NOMO-1 (cell line): Measurements from ENCODE around the gene FNDC10.

Experiments used
- DNase-seq, 2 experiments: peaks; one replicate each; lab custom pipeline; 2025; ENCODE audit not compliant: unreplicated experiment in 2 of 2; lab: John Stamatoyannopoulos, UW

FNDC10 gene

DNA sequence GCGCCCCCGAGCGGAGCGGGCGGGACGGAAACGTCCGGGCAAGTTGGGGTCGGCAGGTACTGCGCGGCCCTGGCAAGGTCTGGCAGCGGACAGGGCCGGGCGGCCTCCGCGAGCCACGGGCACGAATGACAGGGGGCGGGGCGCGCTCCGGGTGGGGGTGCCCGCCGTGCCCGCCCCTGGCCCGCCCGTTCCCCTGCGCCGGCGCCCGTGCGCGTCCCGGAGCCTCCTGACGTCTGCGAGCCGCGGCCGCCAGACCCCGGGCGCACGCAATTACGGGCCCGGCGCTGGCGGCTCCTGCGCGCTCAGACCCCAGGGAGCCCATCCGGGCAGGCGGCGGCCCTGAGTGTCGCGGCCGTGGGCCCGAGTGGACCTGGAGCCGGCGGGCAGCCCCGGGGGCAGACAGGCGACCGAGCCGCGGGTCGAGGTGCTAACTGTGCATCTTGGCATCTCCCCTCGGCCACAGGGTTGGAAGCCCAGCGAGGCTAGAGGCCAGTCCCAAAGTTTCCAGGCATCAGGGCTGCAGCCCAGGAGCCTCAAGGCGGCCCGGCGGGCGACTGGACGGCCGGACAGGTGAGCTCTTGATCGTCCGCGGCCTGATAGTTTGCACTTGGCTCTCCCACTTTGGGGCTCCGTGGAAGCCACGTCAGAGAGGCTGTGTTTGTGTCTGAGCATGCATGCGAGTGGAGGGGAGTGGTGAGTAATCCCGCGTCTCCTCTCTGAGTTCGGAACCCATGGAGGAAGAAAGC is 16.3 kb upstream of the FNDC10 start:
- DNase-seq, result peak in 1 of 2 experiments; percentile 22

DNA sequence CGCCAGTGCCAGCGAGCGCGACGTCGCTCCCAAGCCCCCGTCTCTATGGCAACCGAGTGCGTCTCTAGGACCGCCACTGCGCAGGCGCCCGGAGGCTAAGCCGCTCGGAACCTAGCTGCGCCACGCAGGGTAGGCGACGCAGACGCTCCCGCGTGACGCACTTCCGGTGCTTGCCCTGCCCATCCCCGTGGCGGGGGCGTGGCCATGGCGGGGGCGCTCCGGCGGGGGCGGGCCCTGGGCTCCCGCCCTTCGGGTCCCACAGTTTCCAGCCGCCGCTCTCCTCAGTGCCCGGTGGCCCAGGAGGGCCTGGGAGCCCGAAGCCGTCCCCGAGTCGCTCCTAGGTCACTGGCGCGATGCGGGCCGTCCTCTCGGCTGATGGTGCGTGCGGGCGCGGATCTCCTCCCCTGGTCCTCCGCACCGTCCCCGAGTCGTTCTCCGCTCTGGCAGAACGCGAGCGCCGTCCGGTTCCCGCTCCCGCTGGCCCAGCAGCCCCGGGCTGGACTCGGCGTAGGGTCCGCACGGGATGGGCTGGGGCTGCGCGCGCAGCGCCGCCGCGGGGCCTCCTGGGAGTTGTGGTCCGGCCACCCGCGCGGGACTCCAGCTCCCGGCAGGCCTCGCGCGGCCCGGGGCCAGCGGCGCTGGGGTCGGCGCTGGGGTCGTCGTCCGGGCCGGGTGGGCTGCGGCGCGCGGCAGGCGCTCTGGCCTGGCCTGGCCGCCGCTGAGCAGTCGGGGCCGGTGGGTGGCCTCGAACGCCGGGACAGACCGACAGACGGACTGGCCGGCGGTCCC is 15.5 kb upstream of the FNDC10 start, which contains the start of gene MIB2:
Gene MIB2, plus strand, starts transcription at position 245 of the 789 bp plus-strand sequence. CDS start 7,953 bp downstream, outside the sequence.
- DNase-seq, result peak; percentile 96 to 97

DNA sequence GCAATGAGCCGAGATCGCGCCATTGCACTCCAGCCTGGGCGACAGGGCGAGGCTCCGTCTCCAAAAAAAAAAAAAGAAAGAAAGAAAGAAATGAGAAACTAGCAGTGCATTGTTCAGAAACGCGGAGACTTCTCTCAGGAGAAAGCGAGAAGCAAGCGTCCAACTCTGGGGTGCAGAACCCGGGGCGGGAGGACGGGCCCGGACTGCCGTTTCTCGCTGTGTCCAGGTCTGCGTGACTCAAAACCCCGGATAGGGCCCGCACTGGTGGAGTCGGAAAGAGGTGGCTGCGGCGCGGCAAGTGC is 15.0 kb upstream of the FNDC10 start:
- DNase-seq, result no peak

DNA sequence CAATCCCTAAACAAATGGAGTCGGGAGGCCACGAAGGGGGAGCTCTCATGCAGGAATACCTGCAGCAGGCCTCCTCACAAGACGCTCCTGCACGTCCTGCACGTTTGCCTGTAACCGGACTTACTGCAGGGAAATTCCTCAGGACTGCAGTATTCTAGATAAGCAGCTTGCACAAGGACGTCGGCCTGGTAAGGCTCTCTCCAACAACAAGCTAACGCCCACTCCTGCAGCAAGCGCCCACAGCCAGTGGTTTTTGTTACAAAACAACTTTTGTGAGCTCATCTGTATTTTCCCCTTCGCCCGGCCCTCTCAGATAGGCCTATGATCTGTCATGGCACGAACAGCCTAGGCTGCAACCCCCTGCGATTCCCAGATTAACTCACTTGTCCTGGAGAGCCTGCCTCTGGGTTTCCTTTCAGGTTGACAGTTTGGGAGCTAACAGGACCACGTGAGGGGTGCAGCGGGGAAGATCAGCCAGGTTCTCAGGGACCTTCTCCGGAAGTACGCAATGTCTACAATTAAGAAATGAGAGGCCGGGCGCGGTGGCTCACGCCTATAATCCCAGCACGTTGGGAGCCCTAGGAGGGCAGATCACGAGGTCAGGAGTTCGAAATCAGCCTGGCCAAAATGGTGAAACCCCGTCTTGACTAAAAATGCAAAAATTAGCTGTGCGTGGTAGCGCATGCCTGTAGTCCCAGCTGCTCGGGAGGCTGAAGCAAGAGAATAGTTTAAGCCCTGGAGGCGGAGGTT is 14.4 kb upstream of the FNDC10 start:
- DNase-seq, result peak; percentile 76 to 86

DNA sequence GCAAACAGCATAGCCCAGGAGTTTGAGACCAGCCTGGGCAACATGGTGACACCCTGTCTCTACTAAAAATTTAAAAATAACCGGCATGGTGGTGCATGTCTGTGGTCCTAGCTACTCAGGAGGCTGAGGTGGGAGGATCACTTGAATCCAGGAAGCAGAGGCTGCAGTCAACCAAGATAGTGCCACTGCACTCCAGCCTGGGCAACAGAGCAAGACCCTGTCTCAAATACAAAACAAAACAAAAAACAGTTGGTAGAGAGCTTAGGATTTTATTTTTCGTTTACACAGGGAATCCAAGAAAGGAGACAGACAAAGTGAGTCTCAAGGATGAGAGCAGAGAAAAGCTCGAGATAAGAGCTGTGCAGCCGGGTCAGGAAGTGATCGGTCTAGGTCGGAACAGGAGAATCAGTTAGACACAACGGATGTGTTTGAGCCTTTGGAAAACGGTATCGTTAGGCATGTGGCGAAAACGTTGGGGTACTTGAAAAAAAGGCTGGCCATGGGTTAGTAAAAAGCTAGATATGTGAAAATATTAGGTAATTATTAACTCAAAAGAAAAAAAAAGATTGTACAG is 13.7 kb upstream of the FNDC10 start:
- DNase-seq, result no peak

DNA sequence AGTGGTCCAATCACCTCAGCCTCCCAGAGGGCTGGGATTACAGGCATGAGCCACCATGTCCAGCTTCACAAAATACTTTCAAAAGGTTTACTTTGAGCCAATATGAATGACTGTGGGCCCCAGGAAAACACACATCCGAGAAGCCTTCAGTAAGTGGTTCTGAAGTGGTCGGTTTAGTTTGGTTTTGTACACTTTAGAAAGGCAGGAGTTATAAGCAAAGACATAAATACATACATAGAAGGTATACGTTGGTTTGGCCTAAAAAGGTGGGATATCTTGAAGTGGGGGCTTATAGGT is 12.1 kb upstream of the FNDC10 start:
- no peak for DNase-seq

DNA sequence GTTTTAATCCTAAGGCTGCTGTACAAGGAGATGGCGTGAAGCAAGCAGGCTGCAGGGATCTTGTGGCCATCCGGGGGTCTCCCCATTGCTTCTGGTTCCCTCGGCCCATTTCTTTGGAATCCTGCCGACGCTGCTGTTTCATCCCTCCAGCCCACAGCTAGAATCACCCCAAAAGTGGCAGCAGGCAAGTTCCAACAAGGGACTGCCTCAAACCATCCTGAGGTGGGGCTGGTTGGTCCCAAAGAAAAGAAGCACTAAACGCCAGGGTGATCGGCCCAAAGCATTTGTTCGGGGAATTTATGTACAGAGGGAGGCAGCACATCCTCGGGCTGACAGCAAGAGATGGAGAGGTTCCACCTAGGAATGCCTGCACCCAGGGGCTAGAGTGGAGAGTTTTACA is 10.9 kb upstream of the FNDC10 start:
- DNase-seq, result no peak

DNA sequence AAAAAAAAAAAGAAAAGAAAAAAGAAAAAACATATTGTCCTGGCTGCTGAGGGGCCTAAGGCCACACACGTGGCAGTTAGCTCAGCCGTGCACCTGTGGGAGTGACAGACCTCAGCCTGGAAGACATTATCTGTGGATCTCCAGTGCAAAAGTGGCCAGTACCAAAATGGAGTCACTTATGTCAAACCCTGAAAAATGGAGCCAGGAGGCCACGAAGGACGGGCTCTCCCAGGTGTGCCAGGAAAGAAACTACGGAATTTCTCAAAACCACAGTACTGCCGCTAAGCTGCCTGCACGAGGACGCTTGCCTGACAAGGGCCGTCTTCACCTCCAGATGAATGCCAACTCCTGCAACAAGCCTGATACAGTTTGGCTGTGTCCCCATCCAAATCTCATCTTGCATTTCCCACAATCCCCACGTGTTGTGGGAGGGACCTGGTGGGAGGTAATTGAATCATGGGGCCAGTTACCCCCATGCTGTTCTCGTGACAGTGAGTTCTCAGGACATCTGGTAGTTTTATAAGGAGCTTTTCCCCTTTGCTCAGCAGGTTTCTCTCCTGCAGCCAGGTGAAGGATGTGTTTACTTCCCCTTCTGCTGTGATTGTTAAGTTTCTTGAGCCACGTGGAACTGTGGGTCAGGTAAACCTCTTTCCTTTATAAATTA is 10.0 kb upstream of the FNDC10 start:
- no peak for DNase-seq

DNA sequence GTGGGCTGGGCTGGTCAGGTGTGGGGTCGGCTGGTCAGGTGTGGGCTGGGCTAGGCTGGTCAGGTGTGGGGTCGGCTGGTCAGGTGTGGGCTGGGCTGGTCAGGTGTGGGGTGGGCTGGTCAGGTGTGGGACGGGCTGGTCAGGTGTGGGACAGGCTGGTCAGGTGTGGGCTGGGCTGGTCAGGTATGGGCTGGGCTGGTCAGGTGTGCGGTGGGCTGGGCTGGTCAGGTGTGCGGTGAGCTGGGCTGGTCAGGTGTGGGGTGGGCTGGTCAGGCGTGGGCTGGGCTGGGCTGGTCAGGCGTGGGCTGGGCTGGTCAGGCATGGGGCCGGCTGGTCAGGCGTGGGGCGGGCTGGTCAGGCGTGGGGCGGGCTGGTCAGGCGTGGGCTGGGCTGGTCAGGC is 6.3 kb upstream of the FNDC10 start:
- no peak for DNase-seq

DNA sequence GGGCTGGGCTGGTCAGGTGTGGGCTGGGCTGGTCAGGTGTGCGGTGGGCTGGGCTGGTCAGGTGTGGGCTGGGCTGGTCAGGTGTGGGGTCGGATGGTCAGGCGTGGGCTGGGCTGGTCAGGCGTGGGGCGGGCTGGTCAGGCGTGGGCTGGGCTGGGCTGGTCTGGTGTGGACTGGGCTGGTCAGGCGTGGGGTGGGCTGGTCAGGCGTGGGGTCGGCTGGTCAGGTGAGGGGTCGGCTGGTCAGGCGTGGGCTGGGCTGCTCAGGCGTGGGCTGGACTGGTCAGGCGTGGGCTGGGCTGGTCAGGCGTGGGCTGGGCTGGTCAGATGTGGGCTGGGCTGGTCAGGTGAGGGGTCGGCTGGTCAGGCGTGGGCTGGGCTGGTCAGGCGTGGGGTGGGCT is 5.8 kb upstream of the FNDC10 start:
- DNase-seq, result no peak

DNA sequence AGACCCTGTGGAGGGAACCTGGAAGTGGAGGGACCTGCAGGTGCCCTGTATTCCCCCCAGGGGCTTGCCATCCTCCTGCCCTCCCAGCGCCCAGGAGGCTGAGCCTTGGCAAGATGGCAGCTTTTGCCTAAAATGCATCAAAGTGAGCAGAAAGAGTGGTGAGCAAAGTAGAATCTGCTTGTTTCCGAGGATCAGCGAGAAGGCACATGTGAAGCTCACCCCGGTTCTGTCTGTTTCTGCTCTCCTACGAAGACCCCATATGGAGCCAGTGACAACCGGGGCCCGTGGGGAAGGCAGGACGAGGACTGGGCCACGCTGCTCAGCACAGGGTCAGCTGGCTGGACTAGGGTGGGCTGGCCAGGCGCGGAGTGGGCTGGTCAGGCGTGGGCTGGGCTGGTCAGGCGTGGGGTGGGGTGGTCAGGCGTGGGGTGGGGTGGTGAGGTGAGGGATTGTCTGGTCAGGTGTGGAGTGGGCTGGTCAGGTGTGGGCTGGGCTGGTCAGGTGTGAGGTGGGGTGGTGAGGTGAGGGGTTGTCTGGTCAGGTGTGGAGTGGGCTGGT is 5.2 kb upstream of the FNDC10 start:
- no peak for DNase-seq

DNA sequence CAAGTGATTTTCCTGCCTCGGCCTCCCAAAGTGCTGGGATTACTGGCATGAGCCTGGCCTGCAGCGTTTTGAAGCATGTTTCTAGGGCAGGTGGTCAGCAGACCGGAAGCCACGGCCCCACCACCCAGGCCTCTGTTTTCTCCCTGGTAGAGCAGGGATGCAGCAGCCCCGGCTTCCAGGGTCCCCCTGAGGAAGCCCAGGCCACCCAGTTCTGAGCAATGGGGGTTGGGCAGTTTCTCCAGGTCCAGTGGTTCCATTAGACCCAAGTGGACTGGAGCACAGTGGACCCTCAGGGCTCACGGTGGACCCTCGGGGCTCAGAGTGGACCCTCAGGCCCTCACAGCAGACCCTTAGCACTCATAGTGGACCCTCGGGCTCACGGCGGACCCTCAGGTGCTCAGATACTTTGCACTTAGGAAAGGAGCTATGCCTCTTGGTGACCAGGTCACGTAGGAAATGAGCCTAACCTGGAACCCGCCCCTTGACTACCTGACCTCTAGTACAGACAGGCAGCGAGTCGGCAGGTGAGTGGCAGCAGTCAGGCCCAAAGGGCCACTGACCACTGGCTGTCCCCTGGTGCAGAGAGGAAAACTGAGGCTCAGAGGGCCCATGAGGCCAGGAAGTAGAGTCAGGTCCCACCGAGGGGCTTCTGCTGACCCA is 4.6 kb upstream of the FNDC10 start:
- no peak for DNase-seq

DNA sequence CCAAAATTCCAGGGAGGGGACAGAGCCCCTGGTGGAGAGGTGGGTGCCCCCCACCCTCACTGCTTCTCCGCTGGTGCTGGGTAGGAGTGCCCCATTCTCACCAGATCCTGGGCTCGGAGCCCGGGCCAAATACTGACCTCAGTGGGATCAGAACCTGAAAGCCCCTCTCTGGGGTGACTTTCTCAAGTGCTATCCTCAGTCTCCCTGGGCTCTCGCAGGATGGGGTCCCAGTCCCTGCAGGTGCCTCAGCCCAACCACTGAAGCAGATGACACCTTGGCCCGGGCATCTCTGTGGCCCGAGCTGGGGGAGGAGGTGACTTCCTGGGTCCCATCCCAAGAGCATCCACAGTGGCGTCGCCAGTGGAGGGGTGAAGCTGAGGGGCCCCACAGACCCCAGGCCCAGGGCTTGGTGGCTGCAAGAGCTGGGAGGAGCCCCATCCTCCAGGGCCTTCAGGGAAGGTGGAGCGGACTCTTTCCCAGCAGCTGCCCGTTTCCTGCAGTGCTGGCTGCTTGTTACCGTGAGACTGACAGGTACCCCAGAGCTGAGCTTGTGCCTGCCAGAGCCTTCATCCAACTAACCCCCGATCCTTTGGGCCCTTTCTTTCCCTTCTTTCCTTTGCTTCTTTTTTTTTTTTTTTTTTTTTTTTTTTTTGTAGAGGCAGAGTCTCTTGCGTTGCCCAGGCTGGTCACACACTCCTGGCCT is 3.9 kb upstream of the FNDC10 start:
- DNase-seq, result no peak

DNA sequence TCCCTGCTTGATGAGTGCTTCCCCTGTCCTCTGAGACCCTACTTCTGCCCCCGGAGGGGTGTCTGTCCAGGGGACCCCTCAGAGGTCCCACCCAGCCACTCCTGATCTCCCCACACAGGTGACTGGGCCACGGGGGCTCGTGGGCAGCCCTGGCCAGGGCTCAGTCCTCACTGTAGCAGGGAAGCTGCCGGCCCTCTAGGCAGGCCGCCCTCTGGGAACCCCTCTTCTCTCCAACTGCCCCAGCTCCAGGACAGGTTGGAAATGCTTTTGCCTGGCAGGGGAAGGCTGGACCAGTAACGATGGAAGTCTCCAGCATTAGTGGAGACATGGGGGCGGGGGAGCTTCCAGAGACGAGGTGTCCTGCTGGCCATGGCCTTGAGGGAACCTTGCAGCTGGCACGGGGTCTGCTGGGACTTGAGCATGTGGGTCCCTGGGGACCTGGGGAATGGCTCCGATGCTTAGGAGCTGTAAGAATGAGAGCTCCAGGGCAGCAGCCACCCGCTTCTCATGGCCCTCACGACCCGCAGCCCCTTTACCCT is 3.1 kb upstream of the FNDC10 start:
- DNase-seq, result no peak

DNA sequence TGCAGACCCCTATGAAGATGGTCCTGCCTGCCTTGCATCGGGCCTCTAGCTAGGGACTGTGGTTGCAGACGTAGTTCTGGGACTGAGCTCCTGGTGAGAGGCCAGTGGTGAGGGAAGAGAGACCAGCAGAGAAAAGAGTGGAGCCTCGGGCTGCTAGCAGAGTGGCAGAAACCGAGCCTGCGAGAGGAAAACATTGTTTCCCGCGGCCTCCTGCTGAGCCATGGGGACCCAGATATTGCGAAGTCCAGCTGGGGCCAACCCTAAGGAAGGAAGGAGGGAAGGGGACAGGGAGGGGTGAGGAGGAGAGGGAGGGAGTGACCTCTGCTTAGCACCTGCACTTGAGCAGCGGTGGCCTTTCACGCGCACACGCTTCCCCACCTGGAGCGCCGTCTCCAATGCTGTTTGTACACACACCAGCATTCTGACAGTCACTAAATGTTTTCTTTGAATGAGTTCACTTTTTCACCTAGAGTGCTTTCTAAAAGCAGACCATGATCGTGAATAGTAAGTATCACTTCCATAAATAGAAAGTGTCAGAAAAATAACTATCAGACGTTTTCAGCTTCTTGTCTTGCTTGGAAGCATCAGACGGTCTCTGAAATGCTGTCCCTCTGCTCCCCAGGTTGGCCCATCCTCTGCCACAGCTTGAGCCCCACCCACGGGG is 2.5 kb upstream of the FNDC10 start:
- no peak for DNase-seq

DNA sequence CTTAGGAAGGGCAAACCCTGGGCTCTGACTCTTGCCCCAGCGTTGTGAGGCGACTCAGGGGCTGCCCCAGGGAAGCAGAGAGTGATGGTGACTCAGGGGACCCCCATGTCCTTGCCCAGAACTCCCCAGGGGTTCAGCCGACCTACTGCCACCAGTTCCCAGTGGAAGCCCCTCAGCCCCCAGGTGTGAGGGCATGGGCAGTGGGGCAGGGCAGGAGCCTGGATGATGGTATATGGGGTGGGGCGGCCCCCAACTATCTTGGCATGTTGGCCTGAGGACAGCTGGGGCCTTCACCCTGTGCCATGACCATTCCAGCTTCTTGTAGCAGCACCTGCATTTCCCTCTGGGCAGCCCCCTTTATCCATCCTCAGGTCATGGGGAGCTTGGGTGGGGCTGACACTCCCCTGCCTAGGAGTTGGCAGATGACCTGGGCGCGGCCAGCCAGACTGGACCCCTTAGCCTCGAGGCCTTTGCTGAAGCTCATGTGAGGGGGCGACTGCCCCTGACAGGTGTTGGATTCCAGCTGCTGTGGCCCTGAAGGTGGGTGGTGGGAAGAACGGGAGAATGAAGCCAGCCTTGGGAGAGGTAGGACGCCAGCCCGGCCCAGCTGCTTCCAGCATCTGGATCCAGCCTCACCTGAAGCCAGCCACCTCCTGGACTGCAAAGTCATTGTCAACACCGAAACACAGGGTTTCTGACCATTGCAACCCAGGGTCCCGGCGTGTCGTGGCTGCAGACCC is 1.8 kb upstream of the FNDC10 start:
- DNase-seq, result no peak

DNA sequence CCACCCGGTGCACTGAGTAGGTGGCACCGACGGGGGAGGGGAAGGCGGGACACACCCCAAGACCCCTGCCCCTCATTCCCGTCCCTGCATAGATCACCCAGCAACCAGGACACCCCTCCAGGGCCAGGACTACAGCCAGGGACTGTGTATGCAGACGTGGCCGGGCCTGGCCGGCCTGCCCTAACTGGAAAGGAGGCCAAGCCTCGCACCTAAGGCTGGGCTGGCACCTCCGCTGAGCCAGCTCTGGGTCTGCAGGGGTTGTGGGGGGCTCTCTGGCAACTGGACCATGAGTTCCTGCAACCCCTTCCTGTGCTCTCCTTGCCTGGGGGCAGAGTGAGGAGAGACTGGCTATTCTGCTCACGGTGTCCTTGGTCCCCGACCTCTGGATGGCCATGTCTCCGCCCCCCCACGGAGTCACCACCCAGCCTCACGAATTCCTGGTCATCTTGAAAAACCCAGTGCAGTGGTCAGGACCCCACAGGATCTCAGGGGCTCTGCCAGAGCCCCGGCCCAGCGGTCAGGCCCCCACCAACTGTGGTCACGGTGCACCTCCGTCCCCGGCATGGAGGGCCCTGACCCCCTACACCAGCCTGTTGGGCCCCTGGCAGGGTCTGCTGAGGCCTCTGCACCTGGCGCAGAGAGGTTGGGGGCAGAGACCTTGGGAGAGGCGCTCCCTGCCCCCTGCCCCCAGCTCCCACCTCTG is 1.1 kb upstream of the FNDC10 start:
- no peak for DNase-seq
